Mammary epithelial cell (primary cell): Measurements from ENCODE around the gene ALDH4A1.

Experiments used
- EZH2 ChIP-seq: IDR thresholded peaks from 2 replicates; pipeline ENCODE4 v1.6.1; 2012; ENCODE audit warnings: low read length, inconsistent platforms, borderline replicate concordance
- TF ChIP-seq, protein P1 (sequence below), 2 donors: IDR thresholded peaks in 1 of 2; conservative IDR thresholded peaks in 1 of 2; 2 replicates each; pipeline ENCODE4 v1.5.1; 2011 to 2012; ENCODE audit warnings: inconsistent platforms in 2 of 2, low read length in 2 of 2, mild to moderate bottlenecking in 2 of 2, control low read depth in 1 of 2, low read depth in 1 of 2; ENCODE audit not compliant: insufficient read depth in 1 of 2; ENCODE audit errors: extremely low read depth in 1 of 2

DNA sequence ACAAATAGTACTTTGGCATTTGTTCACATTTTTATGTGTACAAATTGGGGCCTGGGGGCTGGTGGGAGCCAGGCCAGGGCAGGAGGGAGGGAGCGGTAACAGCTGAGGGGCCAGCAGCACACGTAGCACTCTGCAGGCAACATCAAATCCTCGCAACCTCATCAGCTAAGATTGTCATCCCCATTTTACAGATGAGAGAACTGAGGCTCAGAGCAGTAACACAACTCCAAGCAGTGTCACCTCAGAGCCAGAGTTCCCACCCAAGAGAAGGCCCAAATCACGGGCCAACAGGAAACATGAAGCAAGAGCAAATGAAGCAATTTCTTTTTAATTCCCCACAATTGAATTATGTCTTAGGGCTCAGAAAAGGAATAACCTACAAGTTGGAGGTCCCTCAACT, 40.0 kb upstream of the ALDH4A1 start:
- TF ChIP-seq, protein P1, sequence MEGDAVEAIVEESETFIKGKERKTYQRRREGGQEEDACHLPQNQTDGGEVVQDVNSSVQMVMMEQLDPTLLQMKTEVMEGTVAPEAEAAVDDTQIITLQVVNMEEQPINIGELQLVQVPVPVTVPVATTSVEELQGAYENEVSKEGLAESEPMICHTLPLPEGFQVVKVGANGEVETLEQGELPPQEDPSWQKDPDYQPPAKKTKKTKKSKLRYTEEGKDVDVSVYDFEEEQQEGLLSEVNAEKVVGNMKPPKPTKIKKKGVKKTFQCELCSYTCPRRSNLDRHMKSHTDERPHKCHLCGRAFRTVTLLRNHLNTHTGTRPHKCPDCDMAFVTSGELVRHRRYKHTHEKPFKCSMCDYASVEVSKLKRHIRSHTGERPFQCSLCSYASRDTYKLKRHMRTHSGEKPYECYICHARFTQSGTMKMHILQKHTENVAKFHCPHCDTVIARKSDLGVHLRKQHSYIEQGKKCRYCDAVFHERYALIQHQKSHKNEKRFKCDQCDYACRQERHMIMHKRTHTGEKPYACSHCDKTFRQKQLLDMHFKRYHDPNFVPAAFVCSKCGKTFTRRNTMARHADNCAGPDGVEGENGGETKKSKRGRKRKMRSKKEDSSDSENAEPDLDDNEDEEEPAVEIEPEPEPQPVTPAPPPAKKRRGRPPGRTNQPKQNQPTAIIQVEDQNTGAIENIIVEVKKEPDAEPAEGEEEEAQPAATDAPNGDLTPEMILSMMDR (conservative IDR thresholded peaks at IDR 0.05 in 1 of 2, IDR thresholded peaks at IDR 0.05 in 1 of 2; ENCODE audit: extremely low read depth in 1 of 2, insufficient read depth in 1 of 2, low read depth in 1 of 2, low read length in 2 of 2) = no peak
- TF ChIP-seq EZH2 = no peak
